PC-3 (cell line): ENCODE measurements around the gene SCAI. TPM values are rescaled to one million over a fixed set of nuclear protein-coding genes. Genes with fewer than 3 reads are reported as not detected.

Experiments
- ATAC-seq: fragments of 200-7000 bp; cut with Tn5 transposase; 2 replicates; pipeline ENCODE4 v1.9.1; 2020; ENCODE audit warnings: mild to moderate bottlenecking, moderate library complexity
- BruUV-seq: library from RNA; stranded (reverse); fragments of 400-500 nt; replicated peaks from 2 replicates; lab custom pipeline; 2021; lab: Mats Ljungman, UMichigan
- CTCF ChIA-PET: fragments of 300-600 bp; sonication (Branson Sonifier 250); formaldehyde crosslinking; loops from one replicate; lab custom pipeline; 2022; ENCODE audit warnings: antibody characterized with exemption; lab: Charles Lee
- POLR2A ChIA-PET: fragments of 300-600 bp; sonication (Branson Sonifier 250); formaldehyde crosslinking; loops from one replicate; lab custom pipeline; 2022; ENCODE audit warnings: antibody characterized with exemption; ENCODE audit not compliant: unreplicated experiment; lab: Charles Lee
- DNase-seq: peaks from one replicate; pipeline ENCODE4 v3.0.0-alpha.2; 2015
- H2AFZ ChIP-seq: fragments of 300-600 bp; sonication (generic); 2 replicates; pipeline ENCODE4 v1.6.0; 2016; ENCODE audit warnings: antibody characterized with exemption, low read length
- H3F3A ChIP-seq: fragments of 300-600 bp; sonication (generic); one replicate; pipeline ENCODE4 v1.6.0; 2017; ENCODE audit warnings: antibody characterized with exemption, low read length, control low read depth, mild to moderate bottlenecking; ENCODE audit not compliant: unreplicated experiment
- H3K27ac ChIP-seq: fragments of 300-600 bp; sonication (generic); 2 replicates; pipeline ENCODE4 v1.5.1; 2016; ENCODE audit warnings: mild to moderate bottlenecking, low read length
- H3K27me3 ChIP-seq: fragments of 300-600 bp; sonication (generic); 2 replicates; pipeline ENCODE4 v1.6.1; 2016; ENCODE audit warnings: low read length, mixed read lengths
- H3K36me3 ChIP-seq: fragments of 300-600 bp; sonication (generic); 2 replicates; pipeline ENCODE4 v1.6.1; 2016; ENCODE audit warnings: low read depth, mixed run types, low read length, mixed read lengths
- H3K4me1 ChIP-seq: fragments of 300-600 bp; sonication (generic); 2 replicates; pipeline ENCODE4 v1.5.1; 2016; ENCODE audit warnings: low read length; ENCODE audit not compliant: insufficient read depth
- H3K4me2 ChIP-seq: fragments of 300-600 bp; sonication (generic); 2 replicates; pipeline ENCODE4 v1.6.0; 2016; ENCODE audit warnings: low read length
- H3K4me3 ChIP-seq: fragments of 300-600 bp; sonication (generic); 2 replicates; pipeline ENCODE4 v1.5.1; 2016; ENCODE audit warnings: mild to moderate bottlenecking, low read length, mixed read lengths
- H3K79me2 ChIP-seq: fragments of 300-600 bp; sonication (generic); 2 replicates; pipeline ENCODE4 v1.6.1; 2017; ENCODE audit warnings: low read length, mixed read lengths
- H3K9ac ChIP-seq: fragments of 300-600 bp; sonication (generic); 2 replicates; pipeline ENCODE4 v1.6.0; 2016; ENCODE audit warnings: mild to moderate bottlenecking, low read length
- H3K9me2 ChIP-seq: fragments of 300-600 bp; sonication (generic); replicated peaks from 2 replicates; pipeline ENCODE4 v1.6.1; 2016; ENCODE audit warnings: mixed run types, low read length, mixed read lengths
- H3K9me3 ChIP-seq: fragments of 300-600 bp; sonication (generic); 2 replicates; pipeline ENCODE4 v1.6.1; 2016; ENCODE audit warnings: low read length, mixed read lengths
- H4K20me1 ChIP-seq: fragments of 300-600 bp; sonication (generic); 2 replicates; pipeline ENCODE4 v1.6.1; 2016; ENCODE audit warnings: low read length, mixed read lengths
- CTCF ChIP-seq: fragments of 300-600 bp; sonication (generic); conservative IDR thresholded peaks from 2 replicates; pipeline ENCODE4 v1.5.1; 2017; ENCODE audit warnings: antibody characterized with exemption, low read depth, mild to moderate bottlenecking, low read length
- EZH2 ChIP-seq: fragments of 300-600 bp; sonication (generic); IDR thresholded peaks from one replicate; pipeline ENCODE4 v1.6.1; 2017; ENCODE audit warnings: antibody characterized with exemption, mild to moderate bottlenecking, low read length; ENCODE audit not compliant: unreplicated experiment
- EZH2phosphoT487 ChIP-seq: fragments of 300-600 bp; sonication (generic); IDR thresholded peaks from 2 replicates; pipeline ENCODE4 v1.6.1; 2018; ENCODE audit warnings: mild to moderate bottlenecking, antibody characterized with exemption, low read length, borderline replicate concordance
- intact Hi-C: fragments of 100-400 bp; cut with micrococcal nuclease; formaldehyde crosslinking; loops from 2 replicates; pipeline ENCODE4 v1.9.0; 2023
- total RNA-seq: library from RNA; depleted of rRNA; stranded (reverse); fragments of >200 nt; gene quantifications from 2 replicates; pipeline ENCODE4 v1.2.3, GENCODE V29; 2014

Gene SCAI
- total RNA-seq, 1 experiment from 2014 or later = 5.2 TPM

GRCh38 chr9:124908098-124908497, 235.2 kb downstream of the SCAI start:
- ATAC-seq (no peak), DNase-seq (no peak)
- Histone ChIP-seq H2AFZ (no peak overlapping the region), H4K20me1 (no peaks in the 10 kb centered on the region), H3K79me2 (no peaks in the 10 kb centered on the region), H3K4me2 (no peak overlapping the region), H3K9ac (no peak overlapping the region), H3K9me3 (no peaks in the 10 kb centered on the region), H3K36me3 (no peaks in the 10 kb centered on the region), H3K9me2 (no peaks in the 10 kb centered on the region), H3K27ac (no peak overlapping the region), H3K4me3 (no peak overlapping the region), H3F3A (no peaks in the 10 kb centered on the region), H3K27me3 (no peaks in the 10 kb centered on the region), H3K4me1 (no peaks in the 10 kb centered on the region)
- POLR2A ChIA-PET = no interaction called here
- intact Hi-C loops = no loop called here
- no peak for TF ChIP-seq EZH2phosphoT487
- TF ChIP-seq EZH2 = no peak
- no peak for TF ChIP-seq CTCF
- CTCF ChIA-PET = no interaction called here
- no TSS peak for BruUV-seq

GRCh38 chr9:124906966-124907365, 236.4 kb downstream of the SCAI start:
- no peak for TF ChIP-seq EZH2
- no peak for TF ChIP-seq CTCF
- no peak for TF ChIP-seq EZH2phosphoT487
- no peak for ATAC-seq
- CTCF ChIA-PET = no interaction called here

GRCh38 chr9:124899845-124900244, 243.5 kb downstream of the SCAI start:
- no peak for ATAC-seq
- intact Hi-C loops = no loop called here
- no peaks in the 10 kb centered on the region for H3K9me2 ChIP-seq
- H3K36me3 ChIP-seq = no peaks in the 10 kb centered on the region
- no peak overlapping the region for H3K9ac ChIP-seq
- TF ChIP-seq EZH2 = no peak
- TF ChIP-seq EZH2phosphoT487 = no peak
- no peak for TF ChIP-seq CTCF
- no peaks in the 10 kb centered on the region for H3K4me1 ChIP-seq
- BruUV-seq = no TSS peak
- ChIA-PET CTCF (no interaction called here), POLR2A (no interaction called here)
- H3K9me3 ChIP-seq = no peaks in the 10 kb centered on the region
- no peak overlapping the region for H3K4me2 ChIP-seq
- H3K4me3 ChIP-seq = no peak overlapping the region
- no peak for DNase-seq
- no peaks in the 10 kb centered on the region for H3F3A ChIP-seq
- no peak overlapping the region for H3K27ac ChIP-seq
- H4K20me1 ChIP-seq = no peaks in the 10 kb centered on the region
- no peak overlapping the region for H2AFZ ChIP-seq
- no peaks in the 10 kb centered on the region for H3K27me3 ChIP-seq
- H3K79me2 ChIP-seq = no peaks in the 10 kb centered on the region

More at GRCh38 chr9:124906966-124907365, 236.4 kb downstream of the SCAI start:
- Histone ChIP-seq H3K27me3 (no peaks in the 10 kb centered on the region), H3K4me2 (no peak overlapping the region), H3K27ac (no peak overlapping the region), H2AFZ (no peak overlapping the region), H3K79me2 (no peaks in the 10 kb centered on the region), H3K9me2 (no peaks in the 10 kb centered on the region), H4K20me1 (no peaks in the 10 kb centered on the region), H3K9me3 (no peaks in the 10 kb centered on the region), H3K9ac (no peak overlapping the region), H3F3A (no peaks in the 10 kb centered on the region), H3K4me3 (no peak overlapping the region), H3K36me3 (no peaks in the 10 kb centered on the region), H3K4me1 (no peaks in the 10 kb centered on the region)
- POLR2A ChIA-PET = no interaction called here
- DNase-seq = no peak
- intact Hi-C loops = no loop called here
- no TSS peak for BruUV-seq
